Measurements from ENCODE around the gene ADAMTS12. TPM values are rescaled to one million over a fixed set of nuclear protein-coding genes. Genes with fewer than 3 reads are reported as not detected.
"Not testable (repeated sequence)": the region's sequence is repeated elsewhere in the genome, so short reads cannot be mapped to it uniquely, and the experiment has no call there.

The ADAMTS12 gene
- total RNA-seq, 1 experiment from 2014 or later = not detected

GRCh38 chr5:33563983-33564908, 327.5 kb downstream of the ADAMTS12 start:
- DNase-seq (ENCODE audit: low read depth, low spot score) = no peak

GRCh38 chr5:33563530-33563929, 328.3 kb downstream of the ADAMTS12 start:
- in situ Hi-C loops (cut with HindIII; ENCODE audit: low pct_unique_long_range_greater_than_20kb, low sequenced_read_pairs) = no loop called here

More at GRCh38 chr5:33563983-33564908, 327.5 kb downstream of the ADAMTS12 start:
- in situ Hi-C loops (cut with HindIII; ENCODE audit: low pct_unique_long_range_greater_than_20kb, low sequenced_read_pairs) = no loop called here

GRCh38 chr5:33558489-33558888, 333.3 kb downstream of the ADAMTS12 start:
- in situ Hi-C loops (cut with HindIII; ENCODE audit: low pct_unique_long_range_greater_than_20kb, low sequenced_read_pairs) = no loop called here
- peak; percentile 66 for DNase-seq (ENCODE audit: low read depth, low spot score)

More at GRCh38 chr5:33563530-33563929, 328.3 kb downstream of the ADAMTS12 start:
- DNase-seq (ENCODE audit: low read depth, low spot score) = no peak

- no peak for DNase-seq (ENCODE audit: low read depth, low spot score)
- in situ Hi-C loops (cut with HindIII; ENCODE audit: low pct_unique_long_range_greater_than_20kb, low sequenced_read_pairs) = no loop called here
Observed at GRCh38 chr5:33557605-33558004, 334.2 kb downstream of the ADAMTS12 start.

GRCh38 chr5:33556330-33557328, 335.2 kb downstream of the ADAMTS12 start:
- in situ Hi-C loops (cut with HindIII; ENCODE audit: low pct_unique_long_range_greater_than_20kb, low sequenced_read_pairs) = no loop called here
- no peak for DNase-seq (ENCODE audit: low read depth, low spot score)

GRCh38 chr5:33549982-33550567, 341.7 kb downstream of the ADAMTS12 start:
- in situ Hi-C loops (cut with HindIII; ENCODE audit: low pct_unique_long_range_greater_than_20kb, low sequenced_read_pairs) = no loop called here

GRCh38 chr5:33539790-33540189, 352.0 kb downstream of the ADAMTS12 start:
- in situ Hi-C loops (cut with HindIII; ENCODE audit: low pct_unique_long_range_greater_than_20kb, low sequenced_read_pairs) = not testable (repeated sequence)

More at GRCh38 chr5:33549982-33550567, 341.7 kb downstream of the ADAMTS12 start:
- no peak for DNase-seq (ENCODE audit: low read depth, low spot score)

GRCh38 chr5:33539212-33539611, 352.6 kb downstream of the ADAMTS12 start:
- no peak for DNase-seq (ENCODE audit: low read depth, low spot score)
- in situ Hi-C loops (cut with HindIII; ENCODE audit: low pct_unique_long_range_greater_than_20kb, low sequenced_read_pairs) = no loop called here

More at GRCh38 chr5:33539790-33540189, 352.0 kb downstream of the ADAMTS12 start:
- DNase-seq (ENCODE audit: low read depth, low spot score) = not testable (repeated sequence)

GRCh38 chr5:33538201-33538600, 353.6 kb downstream of the ADAMTS12 start:
- in situ Hi-C loops (cut with HindIII; ENCODE audit: low pct_unique_long_range_greater_than_20kb, low sequenced_read_pairs) = no loop called here
- no peak for DNase-seq (ENCODE audit: low read depth, low spot score)

- in situ Hi-C loops (cut with HindIII; ENCODE audit: low pct_unique_long_range_greater_than_20kb, low sequenced_read_pairs) = no loop called here
- DNase-seq (ENCODE audit: low read depth, low spot score) = no peak
Observed at GRCh38 chr5:33537240-33537639, 354.6 kb downstream of the ADAMTS12 start.

- no peak for DNase-seq (ENCODE audit: low read depth, low spot score)
Observed at GRCh38 chr5:33536802-33537201, 355.0 kb downstream of the ADAMTS12 start.

GRCh38 chr5:33531824-33532223, 360.0 kb downstream of the ADAMTS12 start:
- in situ Hi-C loops (cut with HindIII; ENCODE audit: low pct_unique_long_range_greater_than_20kb, low sequenced_read_pairs) = no loop called here
- peak; percentile 57 for DNase-seq (ENCODE audit: low read depth, low spot score)

More at GRCh38 chr5:33536802-33537201, 355.0 kb downstream of the ADAMTS12 start:
- in situ Hi-C loops (cut with HindIII; ENCODE audit: low pct_unique_long_range_greater_than_20kb, low sequenced_read_pairs) = no loop called here

GRCh38 chr5:33531037-33531298, 360.8 kb downstream of the ADAMTS12 start:
- in situ Hi-C loops (cut with HindIII; ENCODE audit: low pct_unique_long_range_greater_than_20kb, low sequenced_read_pairs) = no loop called here
- no peak for DNase-seq (ENCODE audit: low read depth, low spot score)

- in situ Hi-C loops (cut with HindIII; ENCODE audit: low pct_unique_long_range_greater_than_20kb, low sequenced_read_pairs) = no loop called here
- DNase-seq (ENCODE audit: low read depth, low spot score) = no peak
Observed at GRCh38 chr5:33530183-33531036, 361.4 kb downstream of the ADAMTS12 start.

GRCh38 chr5:33527696-33528095, 364.1 kb downstream of the ADAMTS12 start:
- in situ Hi-C loops (cut with HindIII; ENCODE audit: low pct_unique_long_range_greater_than_20kb, low sequenced_read_pairs) = no loop called here
- DNase-seq (ENCODE audit: low read depth, low spot score) = no peak

- in situ Hi-C loops (cut with HindIII; ENCODE audit: low pct_unique_long_range_greater_than_20kb, low sequenced_read_pairs) = no loop called here
- no peak for DNase-seq (ENCODE audit: low read depth, low spot score)
Observed at GRCh38 chr5:33526755-33527154, 365.0 kb downstream of the ADAMTS12 start.

- in situ Hi-C loops (cut with HindIII; ENCODE audit: low pct_unique_long_range_greater_than_20kb, low sequenced_read_pairs) = no loop called here
- DNase-seq (ENCODE audit: low read depth, low spot score) = no peak
Observed at GRCh38 chr5:33524476-33524875, 367.3 kb downstream of the ADAMTS12 start.
